Endodermal cell (in vitro differentiated cells): ENCODE data around the gene GRIK3. TPM values are rescaled to one million over a fixed set of nuclear protein-coding genes. Genes with fewer than 3 reads are reported as not detected.

ENCODE experiments used
- DNase-seq: peaks from one replicate; pipeline ENCODE4 v3.0.0-alpha.2; 2017
- H3K27ac ChIP-seq: 2 replicates; pipeline ENCODE4 v1.5.1; 2013; ENCODE audit warnings: mild to moderate bottlenecking, low read depth, low read length, moderate library complexity
- H3K27me3 ChIP-seq: 2 replicates; pipeline ENCODE4 v1.6.1; 2013; ENCODE audit warnings: mild to moderate bottlenecking, low read length, moderate library complexity; ENCODE audit not compliant: insufficient read depth, control insufficient read depth, poor library complexity, severe bottlenecking
- H3K36me3 ChIP-seq: 2 replicates; pipeline ENCODE4 v1.7.0; 2013; ENCODE audit warnings: mild to moderate bottlenecking, low read length, moderate library complexity; ENCODE audit not compliant: control insufficient read depth, insufficient read depth
- H3K4me1 ChIP-seq: one replicate; pipeline ENCODE4 v1.7.0; 2013; ENCODE audit warnings: low read length; ENCODE audit not compliant: control insufficient read depth, insufficient read depth
- H3K4me3 ChIP-seq: 2 replicates; pipeline ENCODE4 v1.5.1; 2013; ENCODE audit warnings: mild to moderate bottlenecking, low read length, moderate library complexity
- H3K9ac ChIP-seq: 2 replicates; pipeline ENCODE4 v1.6.1; 2013; ENCODE audit warnings: mild to moderate bottlenecking, low read length, moderate library complexity; ENCODE audit not compliant: poor library complexity, severe bottlenecking; ENCODE audit errors: extremely low read depth
- H3K9me3 ChIP-seq: 2 replicates; pipeline ENCODE4 v1.6.1; 2013; ENCODE audit warnings: mild to moderate bottlenecking, low read length, moderate library complexity; ENCODE audit not compliant: control insufficient read depth
- H3K27ac Mint-ChIP-seq: 2 replicates; pipeline ENCODE4 v1.8.0; 2020; ENCODE audit warnings: mixed read lengths
- H3K27me3 Mint-ChIP-seq: 2 replicates; pipeline ENCODE4 v1.8.0; 2021; ENCODE audit warnings: mild to moderate bottlenecking, mixed read lengths; ENCODE audit not compliant: insufficient read depth
- H3K36me3 Mint-ChIP-seq: 2 replicates; pipeline ENCODE4 v1.8.0; 2020; ENCODE audit warnings: low read depth, mixed read lengths
- H3K4me1 Mint-ChIP-seq: 2 replicates; pipeline ENCODE4 v1.8.0; 2020; ENCODE audit warnings: mixed read lengths
- H3K4me3 Mint-ChIP-seq: 2 replicates; pipeline ENCODE4 v1.8.0; 2020; ENCODE audit warnings: mild to moderate bottlenecking, moderate library complexity, mixed read lengths
- H3K9me3 Mint-ChIP-seq: 2 replicates; pipeline ENCODE4 v1.8.0; 2020; ENCODE audit warnings: mild to moderate bottlenecking, mixed read lengths
- WGBS, 2 experiments: methylation state at CpG; one replicate each; pipeline versions ENCODE4 v1.1.5 to v1.1.7; 2013; ENCODE audit warnings: missing lambda C conversion rate in 2 of 2, mixed read lengths in 1 of 2; ENCODE audit not compliant: insufficient coverage in 1 of 2, insufficient read length in 1 of 2; 5-methylcytosine and 5-hydroxymethylcytosine counted together
- total RNA-seq, 2 donors: library from RNA; stranded (reverse); fragmentation: NEBNext Ultra II Directional in 1 of 2; extraction: Animal tissue kit (Norgen Biotek cat#: 25700) in 1 of 2; gene quantifications; 2 replicates in 1 of 2; 3 replicates in 1 of 2; pipeline ENCODE4 v1.2.1, GENCODE V29; 2021
- TF ChIP-seq, protein P1 (sequence below): fragments of 200-600 bp; sonication (generic); conservative IDR thresholded peaks from 2 replicates; pipeline ENCODE4 v1.5.0; 2021; ENCODE audit warnings: antibody characterized with exemption, mild to moderate bottlenecking

The GRIK3 gene
- total RNA-seq, 2 donors from 2014 or later: 13.4 to 32.4 TPM

DNA sequence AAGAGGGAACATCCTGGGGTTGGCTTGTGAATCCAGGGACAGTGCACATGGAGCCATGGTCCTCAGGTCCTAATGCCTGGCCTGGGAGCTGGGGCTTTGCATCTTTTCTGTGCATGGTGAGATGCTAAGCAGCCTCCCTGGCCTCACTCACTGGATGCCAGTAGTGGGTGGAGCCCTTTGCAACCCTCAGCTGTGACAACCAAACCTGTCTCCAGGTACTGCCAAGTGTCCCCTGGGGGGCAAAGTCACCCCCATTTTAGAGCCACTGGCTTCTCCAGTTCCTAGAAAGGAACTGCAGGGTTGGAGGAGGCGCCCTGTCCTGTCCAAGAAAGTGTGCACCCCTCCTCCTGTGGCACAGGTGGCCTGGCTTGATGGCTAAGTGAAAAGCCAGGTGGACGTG is 44.6 kb upstream of the GRIK3 start:
- no peaks in the 10 kb centered on the region for H3K27me3 Mint-ChIP-seq
- H3K4me1 Mint-ChIP-seq: peaks cover 13% of the 10 kb centered on the region
- peaks cover 22% of the 10 kb centered on the region for H3K9me3 Mint-ChIP-seq

DNA sequence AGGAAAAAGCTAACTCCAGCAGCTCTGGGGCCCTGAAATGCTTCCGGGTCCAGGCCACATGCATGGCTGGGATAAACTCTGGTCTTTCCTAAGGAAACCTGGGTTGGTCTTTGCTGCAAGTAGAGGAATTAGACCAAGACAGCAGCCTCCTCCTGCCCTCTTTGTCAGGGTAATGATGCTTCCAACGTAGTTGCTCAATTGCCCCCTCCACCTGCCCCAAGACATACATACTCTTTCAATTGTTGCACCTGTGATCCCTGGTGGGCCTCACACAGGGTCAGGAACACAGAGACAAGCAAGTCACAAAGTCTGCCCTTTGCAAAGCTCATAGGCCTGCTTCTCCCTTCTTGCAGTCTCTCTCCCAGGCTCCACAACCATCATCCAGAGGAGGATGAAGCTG is 41.9 kb upstream of the GRIK3 start:
- Histone ChIP-seq H3K36me3 (no peaks in the 10 kb centered on the region), H3K4me1 (peaks cover 4% of the 10 kb centered on the region), H3K9ac (no peak overlapping the region), H3K9me3 (no peaks in the 10 kb centered on the region), H3K4me3 (no peak overlapping the region), H3K27me3 (no peaks in the 10 kb centered on the region), H3K27ac (no peak overlapping the region)
- H3K4me3 Mint-ChIP-seq: no peak overlapping the region
- H3K27ac Mint-ChIP-seq: no peak overlapping the region
- H3K36me3 Mint-ChIP-seq: no peaks in the 10 kb centered on the region
- no peak for DNase-seq
- TF ChIP-seq, protein P1, sequence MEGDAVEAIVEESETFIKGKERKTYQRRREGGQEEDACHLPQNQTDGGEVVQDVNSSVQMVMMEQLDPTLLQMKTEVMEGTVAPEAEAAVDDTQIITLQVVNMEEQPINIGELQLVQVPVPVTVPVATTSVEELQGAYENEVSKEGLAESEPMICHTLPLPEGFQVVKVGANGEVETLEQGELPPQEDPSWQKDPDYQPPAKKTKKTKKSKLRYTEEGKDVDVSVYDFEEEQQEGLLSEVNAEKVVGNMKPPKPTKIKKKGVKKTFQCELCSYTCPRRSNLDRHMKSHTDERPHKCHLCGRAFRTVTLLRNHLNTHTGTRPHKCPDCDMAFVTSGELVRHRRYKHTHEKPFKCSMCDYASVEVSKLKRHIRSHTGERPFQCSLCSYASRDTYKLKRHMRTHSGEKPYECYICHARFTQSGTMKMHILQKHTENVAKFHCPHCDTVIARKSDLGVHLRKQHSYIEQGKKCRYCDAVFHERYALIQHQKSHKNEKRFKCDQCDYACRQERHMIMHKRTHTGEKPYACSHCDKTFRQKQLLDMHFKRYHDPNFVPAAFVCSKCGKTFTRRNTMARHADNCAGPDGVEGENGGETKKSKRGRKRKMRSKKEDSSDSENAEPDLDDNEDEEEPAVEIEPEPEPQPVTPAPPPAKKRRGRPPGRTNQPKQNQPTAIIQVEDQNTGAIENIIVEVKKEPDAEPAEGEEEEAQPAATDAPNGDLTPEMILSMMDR: no peak
- no peaks in the 10 kb centered on the region for H3K27me3 Mint-ChIP-seq
- H3K9me3 Mint-ChIP-seq: peaks cover 19% of the 10 kb centered on the region
- 75 to 88% methylated on average over 1 to 2 of the region's 2 CpGs for WGBS, 2 experiments
- peaks cover 20% of the 10 kb centered on the region for H3K4me1 Mint-ChIP-seq

More for the DNA sequence above, 44.6 kb upstream of the GRIK3 start:
- Histone ChIP-seq H3K27ac (no peak overlapping the region), H3K36me3 (no peaks in the 10 kb centered on the region), H3K4me3 (no peak overlapping the region), H3K27me3 (no peaks in the 10 kb centered on the region), H3K4me1 (peaks cover 4% of the 10 kb centered on the region), H3K9me3 (no peaks in the 10 kb centered on the region), H3K9ac (no peak overlapping the region)
- Mint-ChIP-seq H3K4me3 (no peak overlapping the region), H3K27ac (no peak overlapping the region), H3K36me3 (no peaks in the 10 kb centered on the region)
- no peak for DNase-seq
- TF ChIP-seq, protein P1: no peak
- 89 to 90% methylated on average over 2 of the region's 2 CpGs for WGBS, 2 experiments

DNA sequence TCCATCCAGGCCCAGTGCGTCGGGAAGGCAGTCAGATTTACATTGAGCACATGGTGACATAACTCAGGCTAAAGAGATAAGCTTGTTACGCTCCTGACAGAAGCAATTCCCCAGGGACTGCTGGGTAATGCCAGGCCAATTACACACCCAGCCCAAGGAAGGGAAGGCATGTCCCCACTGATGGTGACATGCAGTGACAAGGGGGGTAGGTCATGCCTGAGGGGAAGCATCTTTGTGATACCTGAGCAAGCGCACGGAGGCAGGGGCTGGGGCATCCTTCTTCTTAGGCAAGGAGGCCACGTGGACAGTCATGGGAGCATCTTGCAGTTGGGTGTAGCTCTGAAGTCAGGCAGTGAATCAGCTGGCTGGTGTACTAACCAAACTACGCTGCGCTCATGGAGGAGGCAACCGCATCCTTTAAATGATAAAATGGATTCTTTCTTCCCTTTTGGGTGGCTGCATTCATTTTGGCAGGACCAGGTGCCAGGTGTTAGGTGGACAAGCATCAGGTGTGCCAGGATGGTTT is 39.6 kb upstream of the GRIK3 start:
- Histone ChIP-seq H3K27ac (no peak overlapping the region), H3K36me3 (no peaks in the 10 kb centered on the region), H3K4me3 (no peak overlapping the region), H3K9ac (no peak overlapping the region), H3K9me3 (no peaks in the 10 kb centered on the region), H3K4me1 (peaks cover 4% of the 10 kb centered on the region), H3K27me3 (no peaks in the 10 kb centered on the region)
- Mint-ChIP-seq H3K4me3 (no peak overlapping the region), H3K4me1 (peaks cover 20% of the 10 kb centered on the region), H3K9me3 (peaks cover 7% of the 10 kb centered on the region), H3K27me3 (no peaks in the 10 kb centered on the region), H3K36me3 (no peaks in the 10 kb centered on the region), H3K27ac (no peak overlapping the region)
- TF ChIP-seq, protein P1: no peak
- 92 to 96% methylated on average over 9 of the region's 9 CpGs for WGBS, 2 experiments
- DNase-seq: no peak
